GM18517 (cell line): ENCODE data around the gene NUDT7.

Source experiments
- ATAC-seq: cut with Tn5 transposase; IDR thresholded peaks from one replicate; pipeline ENCODE4 v1.9.1; 2021; ENCODE audit warnings: mild to moderate bottlenecking, moderate library complexity; ENCODE audit not compliant: unreplicated experiment

Gene NUDT7

DNA sequence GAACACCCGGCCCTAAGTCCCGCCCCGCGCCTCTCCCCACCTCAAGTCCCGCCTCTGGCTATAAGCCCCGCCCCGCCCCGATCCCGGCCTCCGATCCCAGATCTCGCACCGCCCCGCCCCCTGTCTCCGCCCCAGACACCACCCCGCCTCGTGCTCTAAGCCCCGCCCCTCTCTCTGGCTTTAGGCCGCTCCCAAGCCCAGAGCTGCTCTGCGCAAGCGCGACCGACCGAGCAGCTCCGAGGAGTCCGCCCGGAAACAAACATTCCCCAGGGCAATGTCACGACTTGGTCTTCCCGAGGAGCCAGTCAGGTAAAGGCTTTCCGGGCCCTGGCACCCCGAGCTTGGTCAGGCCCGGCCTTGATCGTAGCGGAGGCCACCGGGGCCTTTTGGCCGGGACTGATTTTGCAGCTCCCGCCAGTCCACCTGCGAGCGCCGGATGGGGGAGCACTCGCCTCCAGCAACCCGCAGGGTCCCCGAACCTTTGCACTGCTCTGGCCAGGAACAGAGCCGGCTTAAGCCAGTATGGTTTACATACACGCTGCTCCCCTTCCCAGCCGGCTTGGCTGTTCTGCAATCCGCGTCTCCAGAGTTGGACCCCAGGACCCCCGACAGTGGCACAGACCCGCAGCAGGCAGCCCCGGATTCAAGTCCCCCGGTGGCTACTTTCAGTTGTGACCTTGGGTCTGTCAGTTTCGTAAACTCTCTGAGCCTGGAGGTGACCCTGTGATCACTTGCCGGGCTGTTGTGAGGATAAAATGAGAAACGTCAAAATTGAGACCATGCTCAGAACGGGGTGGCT lies at the start of gene NUDT7:
Gene NUDT7, plus strand, starts transcription at position 206 of the 799 bp plus-strand sequence. Its CDS starts 69 bp downstream, at position 275.
- ATAC-seq: peak; percentile 69

DNA sequence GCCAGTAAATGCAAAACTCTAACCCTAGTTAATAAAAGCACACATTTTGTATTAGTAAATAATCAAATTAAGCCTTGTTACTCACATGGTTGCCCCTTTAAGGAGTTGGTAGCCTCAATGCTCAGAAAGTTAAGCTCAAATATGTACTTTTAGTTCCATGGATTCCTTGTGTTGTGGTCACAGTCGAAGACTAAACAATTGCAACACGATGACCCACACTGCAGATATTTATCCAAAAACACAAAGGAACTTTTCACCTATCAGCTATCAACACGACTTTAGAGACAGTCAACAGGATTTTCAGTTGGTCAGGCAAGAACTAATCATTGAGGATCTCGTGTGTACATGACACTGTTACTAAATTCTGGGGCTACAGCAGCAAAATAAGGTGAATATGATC lies 47.4 kb upstream of the NUDT7 start:
- ATAC-seq: no peak

DNA sequence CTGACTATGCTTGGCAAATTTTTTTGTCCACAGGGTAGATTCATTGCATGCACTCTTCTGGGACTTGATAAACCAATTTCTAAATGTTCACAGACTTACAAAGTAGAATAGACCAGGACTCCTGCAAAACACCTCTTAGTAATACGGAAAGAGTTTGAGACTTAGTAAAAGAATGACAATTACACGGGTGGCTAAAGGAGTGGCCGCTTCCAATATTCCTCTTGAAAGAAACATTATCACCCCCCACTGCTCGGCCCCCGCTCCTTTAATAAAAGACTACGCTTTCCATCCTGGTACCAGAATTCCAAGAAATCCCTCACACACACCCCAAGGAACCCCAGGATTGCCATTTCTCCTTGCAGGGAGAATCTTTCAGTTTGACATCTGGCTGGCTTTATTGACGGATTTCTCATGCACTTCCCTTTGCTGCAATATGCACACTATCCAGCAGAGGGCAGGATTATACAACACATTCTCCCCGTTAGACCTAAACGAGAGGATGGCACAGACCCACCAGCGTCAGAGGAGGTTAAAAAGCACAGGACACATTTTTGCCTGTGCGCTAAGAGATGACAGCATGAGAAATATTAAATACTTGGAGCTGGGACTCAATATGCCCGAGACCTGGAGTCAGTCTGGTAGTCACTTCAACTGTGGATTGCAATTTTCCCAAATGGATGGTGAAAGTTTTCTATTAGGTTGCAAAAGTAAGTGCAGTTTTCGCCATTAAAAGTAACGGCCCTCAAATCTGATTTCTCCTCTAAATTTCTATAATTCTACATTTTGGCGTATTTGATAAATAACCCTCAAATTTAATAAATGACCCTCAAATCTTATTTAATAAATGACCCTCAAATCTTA lies 46.6 kb upstream of the NUDT7 start:
- no peak for ATAC-seq

DNA sequence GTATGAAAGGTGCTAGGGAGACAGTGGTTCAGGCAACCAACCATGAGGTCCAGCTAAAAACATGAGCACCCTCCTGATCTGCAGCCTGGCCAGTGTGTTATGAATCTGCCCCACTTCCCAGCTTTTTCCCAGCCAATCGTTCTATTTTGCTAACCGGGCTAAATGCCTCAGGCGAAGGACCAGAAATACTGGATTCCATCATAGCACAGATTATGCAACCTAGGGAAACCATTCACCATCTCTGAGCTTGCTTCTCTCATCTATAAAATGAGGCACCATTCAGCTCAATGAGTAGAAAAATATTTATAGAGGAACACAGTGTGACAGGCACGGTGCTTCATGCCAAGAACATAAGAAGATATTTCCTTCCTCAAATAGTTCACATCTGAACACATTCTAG lies 45.2 kb upstream of the NUDT7 start:
- no peak for ATAC-seq

DNA sequence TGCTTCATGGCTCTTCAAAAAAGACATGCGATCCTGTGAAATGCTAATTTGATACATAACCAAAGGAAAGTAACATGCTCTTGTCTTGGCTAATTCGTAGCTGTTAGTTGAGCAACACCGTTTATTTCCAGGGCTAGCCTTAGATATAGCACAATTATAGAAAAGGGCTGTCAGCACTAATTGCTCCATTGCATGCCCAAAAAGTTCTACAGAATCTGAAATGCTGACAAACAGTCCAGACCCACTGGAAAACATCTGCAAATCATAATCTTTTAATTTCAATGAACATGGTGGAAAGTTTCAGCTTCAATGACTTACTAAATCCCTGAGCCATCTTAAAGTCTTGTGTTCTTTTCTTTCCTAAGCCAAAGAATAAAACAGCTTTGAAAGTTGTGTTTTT lies 42.9 kb upstream of the NUDT7 start:
- ATAC-seq: no peak

DNA sequence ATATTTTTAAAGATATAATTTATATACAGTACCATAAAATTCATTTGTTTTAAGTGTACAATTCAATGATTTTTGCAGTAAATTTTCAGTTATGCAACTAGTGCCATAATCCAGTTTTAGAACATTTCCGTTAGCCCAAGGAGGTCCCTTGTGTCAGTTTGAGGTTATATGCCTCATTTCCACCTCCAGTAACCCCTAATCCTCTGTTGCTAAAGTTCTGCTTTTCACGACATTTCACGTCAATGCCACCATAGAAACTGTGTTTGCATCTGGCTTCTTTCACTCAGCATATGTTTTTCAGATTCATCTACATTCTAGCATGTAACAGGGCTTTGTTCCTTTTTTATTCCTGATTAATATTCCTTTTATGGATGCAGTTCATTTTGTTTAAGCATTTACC lies 42.4 kb upstream of the NUDT7 start:
- no peak for ATAC-seq

DNA sequence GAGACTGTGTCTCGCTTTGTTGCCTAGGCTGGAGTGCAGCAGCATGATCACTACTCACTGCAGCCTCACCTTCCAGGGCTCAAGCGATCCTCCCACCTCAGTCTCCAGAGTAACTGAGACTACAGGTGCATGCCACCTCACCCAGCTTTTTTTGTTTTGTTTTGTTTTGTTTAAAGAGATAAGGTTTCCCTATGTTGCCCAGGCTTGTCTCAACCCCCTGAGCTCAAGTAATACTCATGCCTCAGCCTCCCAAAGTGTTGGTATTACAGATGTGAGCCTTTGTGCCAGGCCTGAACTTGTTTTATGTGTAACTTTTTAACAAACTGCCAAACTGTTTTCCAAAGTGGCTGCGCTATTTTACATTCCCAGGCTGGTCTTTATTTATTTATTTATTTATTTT lies 41.8 kb upstream of the NUDT7 start:
- ATAC-seq: no peak

DNA sequence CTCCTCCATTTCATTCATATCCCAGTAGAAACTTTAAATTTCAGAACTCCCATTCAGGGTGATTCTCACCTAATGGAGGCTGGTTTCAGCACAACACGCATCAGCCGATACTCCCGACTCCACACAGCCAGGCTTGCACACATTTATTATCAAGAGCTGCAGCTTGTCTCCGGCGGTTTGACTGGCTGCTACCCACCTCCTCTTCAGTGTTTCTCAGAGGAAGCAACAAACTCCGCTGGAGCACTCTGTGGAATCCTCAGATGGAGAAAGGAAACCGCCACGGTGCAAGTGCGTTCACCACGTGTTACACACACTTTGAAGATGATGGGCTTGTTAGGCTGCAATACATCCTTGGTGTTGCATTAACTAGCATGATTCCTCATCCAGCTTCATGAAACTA lies 39.7 kb upstream of the NUDT7 start:
- ATAC-seq: no peak

DNA sequence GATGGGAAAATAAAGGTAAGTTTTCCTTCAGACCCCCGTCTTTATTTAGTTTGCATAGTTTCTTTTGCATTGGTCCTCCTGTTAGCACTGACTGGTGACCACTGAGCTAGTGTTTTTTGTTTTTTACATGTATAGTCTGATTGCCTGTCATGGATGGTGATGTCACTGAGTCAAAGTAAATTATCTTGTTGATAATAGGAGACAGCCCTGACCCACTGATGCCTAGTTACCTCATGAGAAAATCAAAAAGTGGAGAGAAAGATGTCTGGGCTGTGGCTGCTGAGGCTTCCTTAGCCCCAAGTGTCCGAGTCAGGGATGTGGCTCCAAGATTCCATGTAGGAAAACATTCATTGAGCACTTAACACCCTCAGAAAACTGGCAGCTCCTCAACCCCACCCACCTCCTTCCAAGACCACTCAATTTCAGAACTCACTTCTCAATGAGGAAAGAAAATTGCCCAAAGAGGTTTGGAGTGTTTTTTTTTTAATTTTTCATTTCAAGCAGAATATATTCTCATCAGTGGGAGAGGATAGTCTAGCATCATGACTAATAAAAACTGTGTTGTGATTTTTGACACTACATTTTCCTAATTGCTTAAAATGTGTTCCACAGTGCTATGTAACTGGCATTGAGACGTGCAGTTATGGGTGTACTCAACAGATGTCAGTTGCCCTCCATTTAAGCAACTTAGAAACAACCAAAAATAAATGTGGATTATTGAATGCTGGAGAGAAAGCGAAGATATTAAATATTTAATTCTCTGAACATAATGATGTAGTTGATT lies 38.7 kb upstream of the NUDT7 start:
- ATAC-seq: no peak

DNA sequence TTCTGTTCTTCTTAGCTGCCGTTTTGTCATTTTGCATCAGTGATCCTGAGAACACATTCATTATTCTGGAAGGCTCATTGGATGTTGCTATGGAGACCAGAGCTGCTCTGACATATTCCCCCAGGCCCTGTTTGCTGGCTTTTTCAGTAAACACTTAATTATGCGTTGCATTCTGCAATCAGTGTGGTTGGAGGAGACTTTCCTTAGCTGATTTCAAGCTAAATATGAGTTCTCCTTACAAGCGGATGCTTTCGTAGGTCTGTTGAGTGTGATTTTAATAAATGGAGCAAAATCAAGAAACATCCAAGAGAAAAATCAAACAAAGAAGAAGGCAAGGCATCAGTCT lies 38.2 kb upstream of the NUDT7 start:
- ATAC-seq: no peak

DNA sequence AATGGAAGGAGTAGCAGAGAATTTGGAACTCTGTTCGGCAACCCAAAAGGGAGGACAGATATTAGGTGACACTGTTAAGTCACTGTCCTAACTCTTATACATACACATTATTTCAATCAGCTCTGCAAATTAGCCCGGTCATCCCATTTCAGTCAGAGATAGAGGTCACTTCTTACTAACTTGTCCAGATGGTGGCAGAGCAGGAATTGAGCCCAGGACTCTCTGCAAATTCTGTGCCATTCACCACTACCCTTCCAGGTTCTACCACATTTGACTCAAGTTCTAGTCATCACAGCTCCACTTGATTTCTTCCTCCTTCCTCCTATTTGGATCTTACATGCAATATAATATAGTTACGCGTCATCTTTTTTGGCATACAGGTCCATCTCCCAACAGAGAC lies 35.9 kb upstream of the NUDT7 start:
- no peak for ATAC-seq

DNA sequence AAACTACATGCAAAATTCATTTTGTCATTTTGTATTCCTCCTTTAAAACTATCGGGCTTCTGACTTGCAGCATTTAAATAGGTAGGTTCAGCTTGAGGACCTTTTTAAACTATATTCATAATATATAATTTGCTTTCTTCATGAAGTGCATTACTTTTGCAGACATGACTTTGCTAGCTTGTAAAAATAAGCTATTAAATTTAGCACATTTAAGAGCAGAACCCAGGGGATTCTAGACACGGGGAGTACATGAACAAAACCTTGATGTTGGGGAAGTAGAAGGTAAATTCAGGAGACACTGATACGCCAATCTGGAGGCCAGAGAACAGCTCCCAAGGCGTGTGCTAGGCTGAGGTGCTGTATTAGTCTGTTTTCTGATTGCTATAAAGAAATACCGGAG lies 32.3 kb upstream of the NUDT7 start:
- ATAC-seq: no peak

DNA sequence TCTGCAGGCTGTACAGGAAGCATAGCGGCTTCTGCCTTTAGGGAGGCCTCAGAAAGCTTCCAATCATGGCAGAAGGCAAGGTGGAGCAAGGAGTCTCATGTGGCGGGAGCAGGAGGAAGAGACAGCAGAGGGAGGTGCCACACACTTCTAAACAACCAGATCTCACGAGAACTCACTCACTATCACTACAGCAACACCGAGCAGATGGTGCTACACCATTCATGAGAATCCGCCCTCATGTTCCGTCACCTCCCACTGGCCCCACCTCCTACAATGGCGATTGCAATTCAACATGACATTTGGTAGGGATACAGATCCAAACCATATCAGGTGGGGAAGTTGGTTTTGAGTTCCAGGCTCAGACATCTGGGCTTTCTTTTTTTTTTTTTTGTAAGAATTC lies 31.9 kb upstream of the NUDT7 start:
- ATAC-seq: no peak

DNA sequence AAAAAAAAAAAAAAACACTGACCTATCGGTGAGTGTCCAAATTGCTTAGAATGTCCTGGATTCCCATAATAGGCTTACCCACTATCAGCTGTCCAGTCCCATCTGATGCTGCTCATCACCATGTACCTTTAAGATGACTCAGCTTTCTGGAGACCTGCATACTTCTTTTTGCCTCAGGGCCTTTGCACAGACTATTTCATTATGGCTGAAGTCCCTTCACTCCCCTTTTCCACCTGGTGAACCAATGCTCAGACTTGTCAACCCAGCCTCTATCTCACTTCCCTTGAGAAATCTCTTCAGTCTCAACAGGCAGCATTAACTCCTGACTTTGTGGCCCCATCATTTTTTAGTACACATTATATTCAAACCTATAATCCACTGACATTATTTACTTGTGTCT lies 29.7 kb upstream of the NUDT7 start:
- ATAC-seq: no peak

DNA sequence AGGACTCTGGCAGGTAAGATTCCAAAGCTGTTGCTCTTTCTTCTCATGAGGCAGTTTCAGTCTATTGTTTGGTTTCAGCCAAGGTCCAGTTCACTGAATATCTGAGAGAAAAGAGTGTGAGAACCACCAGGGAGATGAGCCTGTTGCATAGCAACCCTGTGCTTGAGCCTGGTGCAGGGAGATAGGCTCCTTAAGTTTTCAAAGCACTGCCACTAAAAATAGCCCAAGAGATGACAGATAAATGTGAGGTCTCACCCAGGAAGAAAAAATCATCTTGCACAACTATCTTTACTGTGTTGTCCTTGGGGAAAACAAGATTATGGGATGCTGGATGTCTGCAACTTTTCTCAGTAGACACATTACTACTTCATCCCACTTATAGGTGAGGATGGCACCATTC lies 26.2 kb upstream of the NUDT7 start:
- ATAC-seq: no peak

DNA sequence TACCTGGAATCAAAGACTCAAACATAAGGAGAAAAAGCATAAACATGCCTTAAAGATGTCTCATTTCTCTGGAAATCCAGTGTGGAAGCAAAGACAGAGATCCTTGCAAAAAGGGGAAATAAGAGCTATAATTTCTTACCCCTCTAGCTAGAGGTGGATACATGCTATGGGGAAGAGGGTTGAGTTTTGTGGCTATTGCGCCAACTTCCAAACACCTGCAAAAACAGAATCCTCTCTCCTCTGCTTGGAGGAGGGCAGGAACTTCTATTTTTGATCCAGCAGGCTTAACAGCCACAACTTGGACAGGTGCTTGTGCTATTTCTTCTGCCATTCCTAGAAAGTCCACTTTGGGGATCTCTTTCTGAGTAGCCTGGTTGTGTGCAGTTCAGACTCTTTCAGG lies 21.5 kb upstream of the NUDT7 start:
- ATAC-seq: no peak

DNA sequence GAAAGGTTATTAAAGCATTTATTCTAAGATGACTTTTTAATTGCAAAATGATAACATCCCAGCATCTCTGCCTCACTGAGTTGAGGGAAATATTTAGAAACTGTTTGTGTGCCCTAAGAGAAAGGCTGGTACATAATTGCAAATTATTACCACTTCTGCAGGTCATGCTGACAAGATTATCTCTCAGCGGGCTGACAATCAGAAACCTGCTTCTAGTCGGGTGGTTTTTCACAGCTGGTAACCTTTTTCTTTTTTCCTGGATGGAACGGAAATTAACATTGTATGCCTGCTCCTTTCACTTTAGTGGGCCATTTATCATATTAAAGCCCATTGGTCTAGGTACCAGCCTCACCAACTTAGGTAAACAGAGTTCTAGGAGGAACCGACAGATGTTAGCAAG lies 17.0 kb upstream of the NUDT7 start:
- no peak for ATAC-seq

DNA sequence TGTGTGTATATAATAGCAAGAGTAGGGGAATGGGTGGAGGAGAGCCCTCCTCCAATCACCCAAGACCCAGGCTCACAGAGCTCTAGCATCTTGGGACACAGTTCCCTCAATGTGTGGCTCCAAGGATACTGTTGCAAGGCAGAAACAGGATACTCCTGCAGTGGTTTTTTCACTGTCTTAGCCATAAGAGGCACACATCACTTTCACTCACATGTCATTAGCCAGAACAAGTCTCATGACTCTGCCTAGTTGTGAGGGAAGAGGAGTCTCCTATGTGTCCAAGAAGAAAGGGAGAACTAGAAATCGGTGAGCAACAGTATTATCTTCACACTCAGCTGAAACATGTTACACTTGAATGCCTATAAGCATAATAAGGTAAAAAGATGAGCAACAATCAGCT lies 11.1 kb upstream of the NUDT7 start:
- ATAC-seq: no peak

DNA sequence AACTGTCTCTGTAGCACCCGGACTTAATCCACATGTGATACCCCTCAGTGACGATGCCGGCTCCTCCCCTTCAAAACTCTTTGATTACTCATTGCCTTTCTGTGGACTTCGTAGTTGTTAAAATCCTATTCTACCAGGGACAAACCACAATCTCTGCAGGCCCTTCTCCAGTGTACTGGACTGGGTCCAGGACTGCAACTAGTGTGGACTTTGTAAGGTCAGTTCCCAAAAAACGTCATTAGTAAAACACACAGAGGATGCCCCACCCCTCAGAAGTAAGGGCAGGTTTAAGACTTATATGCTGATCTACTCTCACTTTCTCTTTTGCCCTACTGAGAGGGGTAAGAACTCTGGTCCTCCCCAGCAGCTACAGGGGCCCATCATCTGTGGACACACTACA lies 10.5 kb upstream of the NUDT7 start:
- ATAC-seq: no peak

DNA sequence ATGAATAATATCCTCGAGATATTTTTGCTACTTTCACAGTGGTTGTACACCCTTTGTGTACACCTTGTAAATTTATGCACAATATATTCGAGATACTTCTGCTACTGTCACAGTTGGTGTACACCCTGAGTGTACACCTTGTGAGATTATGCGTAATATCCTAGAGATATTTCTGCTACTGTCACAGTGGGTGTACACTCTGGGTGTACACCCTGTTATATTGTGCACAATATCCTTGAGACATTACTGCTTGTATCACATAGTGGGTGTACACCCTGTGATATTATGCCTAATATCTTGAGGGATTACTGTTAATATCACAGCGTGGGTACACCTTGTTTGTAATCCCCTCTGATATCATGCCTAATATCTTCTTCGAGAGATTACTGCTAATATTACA lies 7.2 kb upstream of the NUDT7 start:
- ATAC-seq: no peak

DNA sequence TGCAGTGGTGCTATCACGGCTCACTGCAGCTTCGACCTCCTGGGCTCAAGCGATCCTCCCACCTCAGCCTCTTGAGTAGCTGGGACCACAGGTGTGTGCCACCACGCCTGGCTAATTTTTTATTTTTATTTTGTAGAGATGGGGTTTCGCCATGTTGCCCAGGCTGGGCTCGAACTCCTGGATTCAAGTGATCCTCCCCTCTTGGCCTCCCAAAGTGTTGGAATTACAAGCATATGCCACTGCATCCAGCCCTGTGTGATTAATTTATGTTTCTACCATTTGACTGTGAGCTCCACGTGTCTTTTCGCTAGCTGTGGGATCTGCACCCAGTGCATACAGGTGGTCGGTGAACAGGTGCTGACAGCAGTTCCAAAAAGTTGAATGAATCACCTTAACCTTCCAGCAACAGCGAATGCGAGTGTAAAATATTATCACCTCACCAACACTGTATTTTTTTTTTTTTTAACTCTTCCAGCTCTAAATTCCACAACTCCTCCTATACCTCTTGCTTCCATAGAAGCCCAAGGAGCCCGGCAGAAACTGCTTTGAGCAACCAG lies 484 bp upstream of the NUDT7 start:
- peak; percentile 43 for ATAC-seq
